NB4 (cell line): ENCODE measurements around the gene CDC42EP2.

Experiments used
- DNase-seq: peaks from one replicate; pipeline ENCODE4 v3.0.0; 2010; ENCODE audit warnings: low read depth
- H3K4me3 ChIP-seq: one replicate; pipeline ENCODE4 v1.5.1; 2011; ENCODE audit warnings: mild to moderate bottlenecking, low read depth, low read length, moderate library complexity
- MAX ChIP-seq: IDR thresholded peaks from 2 replicates; pipeline ENCODE4 v1.6.1; 2011; ENCODE audit warnings: low read depth, low read length
- MYC ChIP-seq: IDR thresholded peaks from 2 replicates; pipeline ENCODE4 v1.6.1; 2011; ENCODE audit warnings: low read depth, low read length
- POLR2A ChIP-seq: IDR thresholded peaks from 2 replicates; pipeline ENCODE4 v1.6.1; 2011; ENCODE audit warnings: mild to moderate bottlenecking; ENCODE audit not compliant: insufficient read length; ENCODE audit errors: extremely low read depth
- TF ChIP-seq, protein P1 (sequence below): IDR thresholded peaks from one replicate; pipeline ENCODE4 v1.5.1; 2012; ENCODE audit warnings: low read depth, low read length

The CDC42EP2 gene

GRCh38 chr11:65295571-65296341, 18.9 kb upstream of the CDC42EP2 start:
- no peak for DNase-seq
- no peak for TF ChIP-seq MAX
- TF ChIP-seq POLR2A, result no peak
- TF ChIP-seq, protein P1, sequence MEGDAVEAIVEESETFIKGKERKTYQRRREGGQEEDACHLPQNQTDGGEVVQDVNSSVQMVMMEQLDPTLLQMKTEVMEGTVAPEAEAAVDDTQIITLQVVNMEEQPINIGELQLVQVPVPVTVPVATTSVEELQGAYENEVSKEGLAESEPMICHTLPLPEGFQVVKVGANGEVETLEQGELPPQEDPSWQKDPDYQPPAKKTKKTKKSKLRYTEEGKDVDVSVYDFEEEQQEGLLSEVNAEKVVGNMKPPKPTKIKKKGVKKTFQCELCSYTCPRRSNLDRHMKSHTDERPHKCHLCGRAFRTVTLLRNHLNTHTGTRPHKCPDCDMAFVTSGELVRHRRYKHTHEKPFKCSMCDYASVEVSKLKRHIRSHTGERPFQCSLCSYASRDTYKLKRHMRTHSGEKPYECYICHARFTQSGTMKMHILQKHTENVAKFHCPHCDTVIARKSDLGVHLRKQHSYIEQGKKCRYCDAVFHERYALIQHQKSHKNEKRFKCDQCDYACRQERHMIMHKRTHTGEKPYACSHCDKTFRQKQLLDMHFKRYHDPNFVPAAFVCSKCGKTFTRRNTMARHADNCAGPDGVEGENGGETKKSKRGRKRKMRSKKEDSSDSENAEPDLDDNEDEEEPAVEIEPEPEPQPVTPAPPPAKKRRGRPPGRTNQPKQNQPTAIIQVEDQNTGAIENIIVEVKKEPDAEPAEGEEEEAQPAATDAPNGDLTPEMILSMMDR, result no peak
- no peak for TF ChIP-seq MYC
- H3K4me3 ChIP-seq, result no peak overlapping the region

- TF ChIP-seq MYC (no peak), POLR2A (no peak)
- no peak for DNase-seq
- H3K4me3 ChIP-seq, result no peak overlapping the region
These were observed 17.5 kb upstream of the CDC42EP2 start for GRCh38 chr11:65297026-65297672.

DNA sequence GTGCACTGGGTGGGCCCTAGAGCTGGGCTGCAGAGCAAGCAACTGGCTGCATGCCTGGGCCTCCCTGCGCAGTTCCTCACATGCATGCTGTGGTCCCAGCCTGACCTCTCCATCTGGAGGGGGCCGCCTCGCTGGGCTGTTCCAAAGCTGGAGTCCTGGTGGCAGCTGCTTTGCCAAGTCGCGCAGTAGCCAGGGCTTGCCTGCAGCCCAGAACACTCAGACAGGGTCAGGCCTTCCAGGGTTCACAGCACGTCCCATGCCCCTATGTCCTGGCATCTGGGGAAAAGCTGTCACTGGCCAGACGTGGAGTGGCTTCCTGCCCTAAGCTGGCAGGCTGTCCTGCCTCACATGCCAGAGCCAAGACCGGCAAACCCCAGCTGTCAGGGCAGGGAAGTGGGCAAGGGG, 16.5 kb upstream of the CDC42EP2 start:
- TF ChIP-seq MAX (no peak), MYC (no peak), POLR2A (no peak)
- TF ChIP-seq, protein P1, result no peak
- no peak overlapping the region for H3K4me3 ChIP-seq
- DNase-seq, result no peak

DNA sequence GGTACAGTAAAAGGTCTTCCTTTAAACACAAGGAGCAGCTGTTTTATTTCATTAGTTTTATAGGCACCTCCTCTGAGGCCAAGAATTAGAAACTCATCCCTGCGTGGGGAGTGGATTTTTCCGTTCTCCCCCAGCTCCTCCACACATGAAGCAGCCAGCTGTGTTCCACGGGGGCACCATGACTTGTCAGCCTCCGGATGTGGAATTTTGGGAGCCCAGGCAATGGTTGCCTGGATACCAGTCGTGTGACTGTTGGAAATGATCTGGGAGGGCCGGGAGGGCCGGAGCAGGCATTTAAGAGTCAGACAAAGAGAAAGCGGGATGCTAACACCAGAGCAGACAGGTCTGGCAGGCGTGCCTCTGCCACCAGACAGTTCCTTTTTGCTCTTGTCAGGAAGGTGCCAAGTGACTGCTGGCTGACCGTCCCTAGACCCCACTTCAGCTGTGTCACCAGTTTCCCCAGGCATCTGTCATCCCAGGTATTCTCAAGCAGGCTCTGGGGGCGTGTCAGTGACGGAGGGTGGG, 15.9 kb upstream of the CDC42EP2 start:
- no peak for DNase-seq
- TF ChIP-seq MAX (no peak), MYC (no peak), POLR2A (no peak)
- TF ChIP-seq, protein P1, result no peak
- no peak overlapping the region for H3K4me3 ChIP-seq

- DNase-seq, result no peak
- TF ChIP-seq MAX (no peak), MYC (no peak), POLR2A (no peak)
- TF ChIP-seq, protein P1, result no peak
These were observed 13.9 kb upstream of the CDC42EP2 start for GRCh38 chr11:65300621-65301275.

More at GRCh38 chr11:65300621-65301275, 13.9 kb upstream of the CDC42EP2 start:
- H3K4me3 ChIP-seq, result no peak overlapping the region
